ENCODE measurements around the gene SEC22A. TPM values are rescaled to one million over a fixed set of nuclear protein-coding genes. Genes with fewer than 3 reads are reported as not detected.

The SEC22A gene
- total RNA-seq = 26.8 and 27.8 TPM in 2 replicates

GRCh38 chr3:123201557-123202427, at the start of gene SEC22A:
Gene SEC22A, plus strand, starts transcription at chr3:123201943. Its CDS starts 7,275 bp downstream, at chr3:123209218.

Other genes starting within 250 kb of the SEC22A start
- not detected in 2 replicates for gene SEMA5B, start 174.2 kb upstream of the SEC22A start, total RNA-seq
- 32.0 and 37.5 TPM in 2 replicates for gene PDIA5, start 134.9 kb upstream of the SEC22A start, total RNA-seq
- under 0.01 and 0.20 TPM in 2 replicates for gene ADCY5, start 247.1 kb downstream of the SEC22A start, total RNA-seq

All from subcutaneous preadipocyte (primary cell).